Measurements from ENCODE around the gene FADS2.

FADS2 gene

GRCh38 chr11:61842528-61842820 is 14.4 kb downstream of the FADS2 start:
- no peak overlapping the region for H3K9ac ChIP-seq (ENCODE audit: low read length in 5 of 5)
- no peak overlapping the region for H3K27ac ChIP-seq (ENCODE audit: low read depth, low read length)
- H3K36me3 ChIP-seq (ENCODE audit: control insufficient read depth in 5 of 5, insufficient read depth in 5 of 5, low read length in 5 of 5) = peaks cover 0 to 52% (median 41%) of the 10 kb centered on the region in 5 donors
- H3K27me3 ChIP-seq (ENCODE audit: control insufficient read depth in 5 of 5, insufficient read depth in 4 of 5, low read length in 5 of 5) = no peaks in the 10 kb centered on the region
- no peaks in the 10 kb centered on the region for H3K9me3 ChIP-seq (ENCODE audit: control insufficient read depth in 5 of 5, low read length in 5 of 5)
- peaks cover 0 to 4% (median 0%) of the 10 kb centered on the region in 5 donors for H3K4me1 ChIP-seq (ENCODE audit: control insufficient read depth in 5 of 5, insufficient read depth in 5 of 5, low read length in 5 of 5)
- no peak overlapping the region for H3K4me3 ChIP-seq (ENCODE audit: low read depth in 1 of 5, low read length in 5 of 5)

DNA sequence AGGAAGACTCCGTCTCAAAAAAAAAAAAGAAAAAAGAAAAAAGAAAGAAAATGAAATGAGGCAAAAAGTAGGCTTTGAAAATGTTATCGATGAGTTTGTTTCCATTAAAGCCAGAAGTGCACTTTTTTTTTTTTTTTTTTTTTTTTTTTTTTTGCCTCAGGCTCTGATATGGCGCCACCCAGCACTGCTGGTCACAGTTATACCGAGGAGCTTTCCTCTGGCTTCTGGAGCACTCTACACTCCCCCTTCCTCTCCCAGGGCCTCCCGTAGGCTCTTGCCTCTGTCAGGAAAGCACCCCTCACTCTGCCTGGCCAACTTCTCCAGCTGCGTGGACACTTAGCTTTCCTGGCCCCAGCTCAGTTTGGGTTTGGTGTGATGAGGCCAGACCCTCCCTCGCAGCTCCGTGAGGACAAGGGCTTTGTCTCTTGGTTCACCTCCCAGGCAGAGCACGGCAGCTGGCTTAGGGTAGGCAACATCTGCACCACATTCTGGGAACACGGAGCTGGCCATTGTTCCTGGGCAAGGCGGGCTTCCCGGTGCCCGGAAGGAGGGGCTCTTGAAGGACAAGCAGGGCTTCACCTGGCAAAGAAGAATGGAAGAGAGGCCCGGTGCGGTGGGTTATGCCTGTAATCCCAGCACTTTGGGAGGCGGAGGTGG is 16.9 kb downstream of the FADS2 start:
- Histone ChIP-seq H3K4me3 (ENCODE audit: low read depth in 1 of 5, low read length in 5 of 5) (no peak overlapping the region), H3K27ac (ENCODE audit: low read depth, low read length) (no peak overlapping the region), H3K27me3 (ENCODE audit: control insufficient read depth in 5 of 5, insufficient read depth in 4 of 5, low read length in 5 of 5) (no peaks in the 10 kb centered on the region), H3K9ac (ENCODE audit: low read length in 5 of 5) (no peak overlapping the region), H3K4me1 (ENCODE audit: control insufficient read depth in 5 of 5, insufficient read depth in 5 of 5, low read length in 5 of 5) (peaks cover 0 to 4% (median 0%) of the 10 kb centered on the region in 5 donors), H3K36me3 (ENCODE audit: control insufficient read depth in 5 of 5, insufficient read depth in 5 of 5, low read length in 5 of 5) (peaks cover 0 to 61% (median 54%) of the 10 kb centered on the region in 5 donors), H3K9me3 (ENCODE audit: control insufficient read depth in 5 of 5, low read length in 5 of 5) (no peaks in the 10 kb centered on the region)

DNA sequence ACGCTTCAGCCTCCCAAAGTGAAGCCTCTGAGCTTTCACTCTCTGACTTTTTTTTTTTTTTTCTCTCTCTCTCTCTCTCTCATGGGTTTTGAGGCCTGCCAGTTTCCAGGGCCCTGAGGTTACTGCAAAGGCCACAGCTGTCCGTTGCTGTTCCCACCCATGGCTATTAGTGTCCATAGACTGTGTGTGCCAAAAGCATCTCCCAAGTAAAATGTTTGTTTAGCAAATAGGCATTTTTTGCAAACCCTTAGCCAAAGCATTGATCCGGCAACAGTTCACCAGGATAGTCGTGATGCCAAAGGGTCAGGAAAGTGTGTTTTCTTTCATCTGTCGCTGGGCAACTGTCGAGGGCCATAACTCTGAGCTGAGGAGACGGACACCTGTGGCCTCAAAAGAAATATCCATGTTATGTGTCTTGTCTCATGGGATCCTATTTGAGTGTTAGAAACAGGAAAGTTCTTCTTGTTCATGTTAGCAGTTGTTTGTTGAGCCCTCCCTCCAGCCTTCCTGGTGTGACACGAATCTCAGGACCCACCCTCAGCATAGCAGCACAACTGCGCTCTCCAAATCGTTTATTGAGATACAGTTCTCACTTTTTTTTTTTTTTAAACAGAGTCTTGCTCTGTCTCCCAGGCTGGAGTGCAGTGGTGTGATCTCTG is 18.4 kb downstream of the FADS2 start:
- H3K9ac ChIP-seq (ENCODE audit: low read length in 5 of 5) = no peak overlapping the region
- H3K4me3 ChIP-seq (ENCODE audit: low read depth in 1 of 5, low read length in 5 of 5) = no peak overlapping the region
- peaks cover 0 to 57% (median 42%) of the 10 kb centered on the region in 5 donors for H3K36me3 ChIP-seq (ENCODE audit: control insufficient read depth in 5 of 5, insufficient read depth in 5 of 5, low read length in 5 of 5)
- no peaks in the 10 kb centered on the region for H3K27me3 ChIP-seq (ENCODE audit: control insufficient read depth in 5 of 5, insufficient read depth in 4 of 5, low read length in 5 of 5)
- no peaks in the 10 kb centered on the region for H3K9me3 ChIP-seq (ENCODE audit: control insufficient read depth in 5 of 5, low read length in 5 of 5)
- peaks cover 0 to 14% (median 8%) of the 10 kb centered on the region in 5 donors for H3K4me1 ChIP-seq (ENCODE audit: control insufficient read depth in 5 of 5, insufficient read depth in 5 of 5, low read length in 5 of 5)
- no peak overlapping the region for H3K27ac ChIP-seq (ENCODE audit: low read depth, low read length)

DNA sequence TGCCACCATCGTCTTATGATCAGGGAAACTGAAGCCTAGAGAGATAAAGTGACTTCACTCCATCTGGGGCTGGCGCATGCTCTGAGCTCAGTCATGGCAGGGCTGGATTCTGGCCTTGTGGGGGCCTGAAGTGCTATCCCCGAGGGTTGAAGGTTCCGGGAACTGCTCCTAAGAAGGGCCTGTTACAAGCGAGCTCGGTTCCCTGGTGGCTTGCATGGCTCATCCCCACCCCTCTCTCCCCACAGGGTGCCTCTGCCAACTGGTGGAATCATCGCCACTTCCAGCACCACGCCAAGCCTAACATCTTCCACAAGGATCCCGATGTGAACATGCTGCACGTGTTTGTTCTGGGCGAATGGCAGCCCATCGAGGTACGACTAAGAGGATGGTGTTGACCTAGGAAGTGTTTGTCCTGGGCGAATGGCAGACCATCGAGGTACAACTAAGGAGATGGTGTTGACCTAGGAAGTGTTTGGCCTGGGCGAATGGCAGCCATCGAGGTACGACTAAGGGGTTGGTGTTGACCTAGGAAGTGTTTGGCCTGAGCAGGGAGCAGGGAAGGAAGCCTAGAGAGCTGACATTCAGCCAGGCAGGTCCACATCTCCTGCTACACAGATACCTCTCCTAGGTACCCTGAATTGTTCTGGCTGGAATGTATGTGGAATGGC is 19.9 kb downstream of the FADS2 start:
- Histone ChIP-seq H3K9ac (ENCODE audit: low read length in 5 of 5) (no peak overlapping the region), H3K27ac (ENCODE audit: low read depth, low read length) (no peak overlapping the region), H3K4me3 (ENCODE audit: low read depth in 1 of 5, low read length in 5 of 5) (no peak overlapping the region), H3K4me1 (ENCODE audit: control insufficient read depth in 5 of 5, insufficient read depth in 5 of 5, low read length in 5 of 5) (peaks cover 0 to 16% (median 8%) of the 10 kb centered on the region in 5 donors), H3K36me3 (ENCODE audit: control insufficient read depth in 5 of 5, insufficient read depth in 5 of 5, low read length in 5 of 5) (peaks cover 0 to 53% (median 27%) of the 10 kb centered on the region in 5 donors), H3K9me3 (ENCODE audit: control insufficient read depth in 5 of 5, low read length in 5 of 5) (no peaks in the 10 kb centered on the region), H3K27me3 (ENCODE audit: control insufficient read depth in 5 of 5, insufficient read depth in 4 of 5, low read length in 5 of 5) (no peaks in the 10 kb centered on the region)

DNA sequence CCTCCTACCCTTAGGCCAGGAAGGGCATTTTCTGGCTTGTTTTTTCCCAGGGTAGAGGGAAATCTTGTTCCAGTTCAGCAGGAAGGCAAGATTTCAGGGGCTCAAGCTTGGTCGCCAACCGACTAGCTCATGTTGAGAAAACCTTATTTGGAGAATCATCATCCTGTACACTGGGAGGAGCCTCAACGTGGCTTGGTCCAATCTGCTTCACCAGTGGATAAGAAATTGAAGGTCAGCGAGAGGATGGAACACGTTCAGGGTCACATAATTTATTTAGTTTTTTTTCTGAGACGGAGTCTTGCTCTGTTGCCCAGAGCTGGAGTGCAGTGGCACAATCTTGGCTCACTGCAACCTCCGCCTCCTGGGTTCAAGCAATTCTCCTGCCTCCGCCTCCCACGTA is 20.5 kb downstream of the FADS2 start:
- Histone ChIP-seq H3K9me3 (ENCODE audit: control insufficient read depth in 5 of 5, low read length in 5 of 5) (no peaks in the 10 kb centered on the region), H3K4me3 (ENCODE audit: low read depth in 1 of 5, low read length in 5 of 5) (no peak overlapping the region), H3K27ac (ENCODE audit: low read depth, low read length) (no peak overlapping the region), H3K36me3 (ENCODE audit: control insufficient read depth in 5 of 5, insufficient read depth in 5 of 5, low read length in 5 of 5) (peaks cover 0 to 53% (median 26%) of the 10 kb centered on the region in 5 donors), H3K4me1 (ENCODE audit: control insufficient read depth in 5 of 5, insufficient read depth in 5 of 5, low read length in 5 of 5) (peaks cover 0 to 16% (median 8%) of the 10 kb centered on the region in 5 donors), H3K27me3 (ENCODE audit: control insufficient read depth in 5 of 5, insufficient read depth in 4 of 5, low read length in 5 of 5) (no peaks in the 10 kb centered on the region), H3K9ac (ENCODE audit: low read length in 5 of 5) (no peak overlapping the region)

DNA sequence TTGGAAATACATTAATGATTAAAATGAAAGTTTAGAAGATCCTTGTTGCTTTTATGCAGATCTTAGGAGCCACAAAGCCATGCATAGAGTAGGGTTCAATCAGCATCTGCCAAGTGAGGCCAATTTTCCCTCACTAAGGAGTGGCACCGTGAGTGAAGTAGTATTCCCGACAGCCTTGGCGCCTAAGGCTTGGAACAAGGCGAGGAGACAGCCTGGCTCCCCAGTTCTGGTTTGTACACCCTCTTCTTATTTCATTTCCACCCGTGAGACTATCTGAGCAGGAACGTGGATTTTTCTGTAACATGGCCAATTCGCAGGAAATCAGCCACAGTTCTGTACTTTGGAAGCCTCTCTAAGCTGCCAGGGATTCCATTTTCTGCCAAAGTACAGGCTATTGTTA is 22.6 kb downstream of the FADS2 start:
- Histone ChIP-seq H3K27ac (ENCODE audit: low read depth, low read length) (no peak overlapping the region), H3K4me3 (ENCODE audit: low read depth in 1 of 5, low read length in 5 of 5) (no peak overlapping the region), H3K27me3 (ENCODE audit: control insufficient read depth in 5 of 5, insufficient read depth in 4 of 5, low read length in 5 of 5) (no peaks in the 10 kb centered on the region), H3K9ac (ENCODE audit: low read length in 5 of 5) (no peak overlapping the region), H3K9me3 (ENCODE audit: control insufficient read depth in 5 of 5, low read length in 5 of 5) (no peaks in the 10 kb centered on the region), H3K36me3 (ENCODE audit: control insufficient read depth in 5 of 5, insufficient read depth in 5 of 5, low read length in 5 of 5) (peaks cover 0 to 61% (median 37%) of the 10 kb centered on the region in 5 donors), H3K4me1 (ENCODE audit: control insufficient read depth in 5 of 5, insufficient read depth in 5 of 5, low read length in 5 of 5) (peaks cover 1 to 16% (median 8%) of the 10 kb centered on the region in 5 donors)

- no peak overlapping the region for H3K4me3 ChIP-seq (ENCODE audit: low read depth in 1 of 5, low read length in 5 of 5)
- H3K4me1 ChIP-seq (ENCODE audit: control insufficient read depth in 5 of 5, insufficient read depth in 5 of 5, low read length in 5 of 5) = peaks cover 1 to 16% (median 8%) of the 10 kb centered on the region in 5 donors
- no peak overlapping the region for H3K9ac ChIP-seq (ENCODE audit: low read length in 5 of 5)
- no peaks in the 10 kb centered on the region for H3K27me3 ChIP-seq (ENCODE audit: control insufficient read depth in 5 of 5, insufficient read depth in 4 of 5, low read length in 5 of 5)
- peaks cover 0 to 63% (median 37%) of the 10 kb centered on the region in 5 donors for H3K36me3 ChIP-seq (ENCODE audit: control insufficient read depth in 5 of 5, insufficient read depth in 5 of 5, low read length in 5 of 5)
- H3K9me3 ChIP-seq (ENCODE audit: control insufficient read depth in 5 of 5, low read length in 5 of 5) = no peaks in the 10 kb centered on the region
- no peak overlapping the region for H3K27ac ChIP-seq (ENCODE audit: low read depth, low read length)
Measured at GRCh38 chr11:61851113-61851899, 23.2 kb downstream of the FADS2 start.

DNA sequence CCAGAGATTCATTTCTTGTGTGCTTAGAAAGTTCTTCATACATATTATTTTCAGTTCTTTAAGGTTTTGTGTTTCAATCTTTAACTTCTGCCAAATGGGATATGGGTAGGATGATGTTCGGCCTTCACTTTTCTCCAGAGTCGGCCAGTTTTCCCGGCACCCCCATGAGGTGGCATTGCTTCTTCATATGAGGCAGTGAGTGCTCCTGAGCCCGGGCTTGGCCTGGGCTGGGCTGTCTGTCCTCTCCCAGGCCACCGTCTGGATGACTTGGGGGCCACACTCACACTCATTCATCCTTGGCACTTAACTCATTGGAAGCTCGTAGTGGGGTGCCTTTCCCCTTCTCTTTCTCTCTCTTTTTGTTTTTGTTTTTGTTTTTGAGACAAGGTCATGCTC is 23.8 kb downstream of the FADS2 start:
- Histone ChIP-seq H3K4me3 (ENCODE audit: low read depth in 1 of 5, low read length in 5 of 5) (no peak overlapping the region), H3K27ac (ENCODE audit: low read depth, low read length) (no peak overlapping the region), H3K4me1 (ENCODE audit: control insufficient read depth in 5 of 5, insufficient read depth in 5 of 5, low read length in 5 of 5) (peaks cover 1 to 16% (median 8%) of the 10 kb centered on the region in 5 donors), H3K36me3 (ENCODE audit: control insufficient read depth in 5 of 5, insufficient read depth in 5 of 5, low read length in 5 of 5) (peaks cover 0 to 63% (median 41%) of the 10 kb centered on the region in 5 donors), H3K27me3 (ENCODE audit: control insufficient read depth in 5 of 5, insufficient read depth in 4 of 5, low read length in 5 of 5) (no peaks in the 10 kb centered on the region), H3K9me3 (ENCODE audit: control insufficient read depth in 5 of 5, low read length in 5 of 5) (no peaks in the 10 kb centered on the region), H3K9ac (ENCODE audit: low read length in 5 of 5) (no peak overlapping the region)

DNA sequence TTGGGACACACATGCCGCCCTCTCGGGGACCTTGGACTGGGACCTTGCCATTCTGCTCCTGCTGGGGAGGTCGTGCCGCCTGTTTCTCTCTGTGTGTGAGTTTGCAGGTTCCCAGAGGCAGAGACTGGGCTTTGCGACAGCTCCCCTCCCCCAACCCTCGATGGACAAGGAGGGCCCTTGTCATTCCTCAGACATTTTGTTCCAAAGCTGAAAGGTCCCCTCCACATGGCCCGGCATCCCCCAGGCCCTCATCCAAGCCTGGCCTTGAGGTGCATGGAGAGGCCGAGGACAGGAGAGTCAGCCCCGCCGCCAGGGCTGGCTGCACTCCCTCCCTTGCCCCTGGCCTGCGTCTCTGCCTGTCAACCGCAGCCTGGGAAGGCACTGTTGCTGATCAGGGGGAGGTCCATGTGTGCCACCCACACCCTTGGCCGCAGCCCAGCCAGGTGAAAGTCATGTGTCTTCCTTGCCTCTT is 25.6 kb downstream of the FADS2 start:
- no peak overlapping the region for H3K9ac ChIP-seq (ENCODE audit: low read length in 5 of 5)
- no peak overlapping the region for H3K4me3 ChIP-seq (ENCODE audit: low read depth in 1 of 5, low read length in 5 of 5)
- H3K4me1 ChIP-seq (ENCODE audit: control insufficient read depth in 5 of 5, insufficient read depth in 5 of 5, low read length in 5 of 5) = peaks cover 1 to 16% (median 8%) of the 10 kb centered on the region in 5 donors
- H3K27me3 ChIP-seq (ENCODE audit: control insufficient read depth in 5 of 5, insufficient read depth in 4 of 5, low read length in 5 of 5) = no peaks in the 10 kb centered on the region
- peaks cover 0 to 57% (median 35%) of the 10 kb centered on the region in 5 donors for H3K36me3 ChIP-seq (ENCODE audit: control insufficient read depth in 5 of 5, insufficient read depth in 5 of 5, low read length in 5 of 5)
- no peak overlapping the region for H3K27ac ChIP-seq (ENCODE audit: low read depth, low read length)
- no peaks in the 10 kb centered on the region for H3K9me3 ChIP-seq (ENCODE audit: control insufficient read depth in 5 of 5, low read length in 5 of 5)
